ENCODE data around the gene IL17C. TPM values are rescaled to one million over a fixed set of nuclear protein-coding genes. Genes with fewer than 3 reads are reported as not detected.

Gene IL17C
- total RNA-seq, 4 donors from 2014 or later, result not detected

DNA sequence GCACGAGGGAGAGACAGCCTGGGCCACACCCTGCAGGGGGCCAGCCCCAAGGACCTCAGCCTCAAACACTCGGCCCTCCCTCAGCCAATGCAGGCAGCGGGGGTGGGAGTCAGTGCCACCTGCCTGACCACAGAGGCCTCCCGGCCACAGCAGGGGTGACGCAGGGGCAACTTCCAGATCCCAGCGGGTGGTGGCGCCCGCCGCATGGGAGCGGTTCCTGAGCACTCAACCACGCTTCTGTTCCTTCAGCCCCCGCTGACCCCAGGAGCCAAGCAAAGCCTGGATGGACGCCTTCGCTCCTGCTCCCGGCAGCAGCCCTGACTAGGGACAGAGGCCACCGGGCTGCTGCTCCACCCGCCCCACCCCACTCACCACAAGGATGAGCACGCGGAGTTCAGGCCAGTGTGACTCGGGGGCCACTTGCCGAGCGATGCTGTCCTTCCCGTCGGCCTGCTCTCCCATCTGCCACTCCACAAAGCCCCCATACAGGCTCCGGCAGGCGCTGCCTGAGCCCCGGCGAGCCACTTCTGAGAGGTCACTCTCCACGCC is 17.4 kb downstream of the IL17C start:
- Histone ChIP-seq H3K4me3 (no peak overlapping the region), H3K9me3 (no peaks in the 10 kb centered on the region), H3K4me1 (no peaks in the 10 kb centered on the region), H3K36me3 (no peaks in the 10 kb centered on the region), H3K27me3 (no peaks in the 10 kb centered on the region), H3K27ac (no peak overlapping the region)
- no peak for TF ChIP-seq POLR2A (IDR thresholded peaks at IDR 0.05)
- TF ChIP-seq, protein P1, sequence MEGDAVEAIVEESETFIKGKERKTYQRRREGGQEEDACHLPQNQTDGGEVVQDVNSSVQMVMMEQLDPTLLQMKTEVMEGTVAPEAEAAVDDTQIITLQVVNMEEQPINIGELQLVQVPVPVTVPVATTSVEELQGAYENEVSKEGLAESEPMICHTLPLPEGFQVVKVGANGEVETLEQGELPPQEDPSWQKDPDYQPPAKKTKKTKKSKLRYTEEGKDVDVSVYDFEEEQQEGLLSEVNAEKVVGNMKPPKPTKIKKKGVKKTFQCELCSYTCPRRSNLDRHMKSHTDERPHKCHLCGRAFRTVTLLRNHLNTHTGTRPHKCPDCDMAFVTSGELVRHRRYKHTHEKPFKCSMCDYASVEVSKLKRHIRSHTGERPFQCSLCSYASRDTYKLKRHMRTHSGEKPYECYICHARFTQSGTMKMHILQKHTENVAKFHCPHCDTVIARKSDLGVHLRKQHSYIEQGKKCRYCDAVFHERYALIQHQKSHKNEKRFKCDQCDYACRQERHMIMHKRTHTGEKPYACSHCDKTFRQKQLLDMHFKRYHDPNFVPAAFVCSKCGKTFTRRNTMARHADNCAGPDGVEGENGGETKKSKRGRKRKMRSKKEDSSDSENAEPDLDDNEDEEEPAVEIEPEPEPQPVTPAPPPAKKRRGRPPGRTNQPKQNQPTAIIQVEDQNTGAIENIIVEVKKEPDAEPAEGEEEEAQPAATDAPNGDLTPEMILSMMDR (IDR thresholded peaks at IDR 0.05), result no peak
- intact Hi-C loops (cut with DNase I; ENCODE audit: low total_unique reads), result no loop called here
- DNase-seq, result no peak

DNA sequence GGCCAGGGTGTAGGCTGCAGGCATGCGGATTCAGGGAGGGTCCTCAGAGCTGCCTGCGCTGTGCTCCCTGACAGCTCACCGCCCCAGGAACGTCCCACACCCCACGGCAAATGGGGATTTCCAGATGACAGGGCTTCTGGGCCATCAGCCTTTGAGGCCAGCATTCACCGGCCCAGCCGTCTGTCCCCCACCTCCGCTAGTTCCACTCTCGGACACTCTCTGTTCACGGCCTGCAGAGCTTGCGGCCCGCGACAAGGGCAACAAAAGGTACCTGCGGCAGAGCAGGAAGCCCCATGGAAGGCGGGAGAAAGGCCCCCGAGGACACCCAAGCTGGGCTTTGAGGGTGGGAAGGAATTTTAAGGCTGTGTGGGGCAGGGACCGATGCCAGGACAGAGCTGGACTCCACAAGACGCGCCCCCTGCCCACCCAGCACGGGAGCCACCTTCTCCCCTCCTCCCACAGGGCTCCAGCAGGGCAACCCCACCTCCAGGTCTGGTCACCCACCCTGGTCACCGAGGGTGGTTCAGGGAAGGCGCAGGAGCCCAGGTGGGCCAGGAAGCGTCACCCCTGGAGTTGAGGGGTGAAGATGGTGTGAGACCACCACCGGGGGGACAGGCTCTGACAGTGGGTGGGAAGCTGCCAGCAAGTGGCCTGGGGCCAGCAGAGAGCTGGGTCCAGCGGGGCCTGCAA is 18.1 kb downstream of the IL17C start:
- Histone ChIP-seq H3K36me3 (no peaks in the 10 kb centered on the region), H3K9me3 (no peaks in the 10 kb centered on the region), H3K27ac (no peak overlapping the region), H3K27me3 (no peaks in the 10 kb centered on the region), H3K4me3 (no peak overlapping the region), H3K4me1 (no peaks in the 10 kb centered on the region)
- no peak for DNase-seq
- TF ChIP-seq, protein P1 (IDR thresholded peaks at IDR 0.05), result no peak
- no peak for TF ChIP-seq POLR2A (IDR thresholded peaks at IDR 0.05)
- intact Hi-C loops (cut with DNase I; ENCODE audit: low total_unique reads), result no loop called here

DNA sequence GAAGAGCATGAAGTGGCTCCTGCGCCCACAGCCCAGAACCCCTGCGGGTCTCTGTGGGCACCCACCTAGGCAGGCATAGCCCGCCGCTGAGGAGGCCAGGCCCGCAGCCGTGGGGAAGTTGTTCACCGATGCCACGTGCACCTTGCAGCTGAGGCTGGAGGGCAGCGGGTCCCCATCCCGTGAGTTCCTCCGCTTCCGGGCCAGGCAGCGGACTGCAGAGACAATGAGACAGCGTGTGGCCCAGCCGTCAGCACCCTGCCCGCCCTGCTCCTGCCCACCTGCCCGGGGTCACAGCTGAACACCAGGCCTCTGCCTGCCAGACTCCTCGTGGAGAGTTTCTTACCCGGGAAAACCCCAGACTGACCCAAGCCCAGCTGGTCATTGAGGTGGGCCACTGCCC is 19.0 kb downstream of the IL17C start:
- Histone ChIP-seq H3K36me3 (no peaks in the 10 kb centered on the region), H3K4me1 (peaks cover 0 to 4% of the 10 kb centered on the region in 2 donors), H3K4me3 (no peak overlapping the region), H3K27me3 (no peaks in the 10 kb centered on the region), H3K9me3 (no peaks in the 10 kb centered on the region), H3K27ac (no peak overlapping the region)
- intact Hi-C loops (cut with DNase I; ENCODE audit: low total_unique reads), result no loop called here
- TF ChIP-seq, protein P1 (IDR thresholded peaks at IDR 0.05), result no peak
- no peak for TF ChIP-seq POLR2A (IDR thresholded peaks at IDR 0.05)
- DNase-seq, result no peak

DNA sequence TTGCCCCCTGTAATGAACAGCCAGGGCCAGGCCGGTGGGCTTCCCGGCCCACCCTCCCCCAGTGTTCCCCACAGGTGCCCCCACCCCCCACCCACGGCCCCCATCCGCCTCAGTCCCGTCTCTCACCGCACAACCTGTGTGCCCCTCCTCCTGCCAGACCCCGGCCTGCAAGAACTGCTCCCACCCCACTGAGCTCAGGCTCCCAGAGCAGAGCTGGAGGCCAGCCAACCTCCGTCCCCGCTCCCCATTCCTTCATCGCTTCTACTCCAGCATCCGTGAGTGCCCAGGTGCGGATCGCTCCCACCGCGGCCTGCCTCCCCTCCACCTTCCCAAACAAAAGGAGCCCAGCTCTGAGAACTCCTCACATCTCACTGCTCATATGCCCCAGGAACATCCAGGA is 20.3 kb downstream of the IL17C start:
- no peaks in the 10 kb centered on the region for H3K27me3 ChIP-seq
- DNase-seq, result no peak
- no peak overlapping the region for H3K27ac ChIP-seq
- no peak overlapping the region for H3K4me3 ChIP-seq
- intact Hi-C loops (cut with DNase I; ENCODE audit: low total_unique reads), result no loop called here
- peaks cover 0 to 4% of the 10 kb centered on the region in 2 donors for H3K4me1 ChIP-seq
- TF ChIP-seq, protein P1 (IDR thresholded peaks at IDR 0.05), result no peak
- no peak for TF ChIP-seq POLR2A (IDR thresholded peaks at IDR 0.05)
- H3K36me3 ChIP-seq, result no peaks in the 10 kb centered on the region
- H3K9me3 ChIP-seq, result no peaks in the 10 kb centered on the region

DNA sequence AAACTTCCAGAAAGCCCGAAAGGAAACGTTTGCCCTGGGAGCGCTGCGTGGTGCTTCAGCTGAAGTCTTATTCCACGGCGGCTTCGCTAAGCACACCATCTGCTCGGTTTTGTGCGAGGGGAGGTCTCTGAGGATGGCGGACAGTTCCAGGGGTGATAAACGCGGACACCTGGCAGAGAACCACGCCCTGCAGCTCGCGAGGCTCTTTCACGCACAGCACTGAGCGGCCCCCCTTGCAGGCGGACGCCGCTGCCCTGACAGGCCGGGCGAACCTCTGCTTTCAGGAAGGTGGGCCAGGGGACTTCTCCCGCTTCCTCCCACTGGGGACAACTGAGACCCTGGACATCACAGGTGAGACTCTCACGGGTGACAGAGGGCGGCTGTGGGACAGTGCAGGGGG is 20.8 kb downstream of the IL17C start:
- H3K9me3 ChIP-seq, result no peaks in the 10 kb centered on the region
- H3K4me3 ChIP-seq, result no peak overlapping the region
- intact Hi-C loops (cut with DNase I; ENCODE audit: low total_unique reads), result no loop called here
- peaks cover 0 to 4% of the 10 kb centered on the region in 2 donors for H3K4me1 ChIP-seq
- no peak overlapping the region for H3K27ac ChIP-seq
- DNase-seq, result no peak
- no peaks in the 10 kb centered on the region for H3K36me3 ChIP-seq
- no peak for TF ChIP-seq POLR2A (IDR thresholded peaks at IDR 0.05)
- TF ChIP-seq, protein P1 (IDR thresholded peaks at IDR 0.05), result no peak
- no peaks in the 10 kb centered on the region for H3K27me3 ChIP-seq

Data from uterus (tissue), 4 donors.